ENCODE measurements around the gene VAMP8.
"Not testable (repeated sequence)": the region's sequence is repeated elsewhere in the genome, so short reads cannot be mapped to it uniquely, and the experiment has no call there.

The VAMP8 gene

DNA sequence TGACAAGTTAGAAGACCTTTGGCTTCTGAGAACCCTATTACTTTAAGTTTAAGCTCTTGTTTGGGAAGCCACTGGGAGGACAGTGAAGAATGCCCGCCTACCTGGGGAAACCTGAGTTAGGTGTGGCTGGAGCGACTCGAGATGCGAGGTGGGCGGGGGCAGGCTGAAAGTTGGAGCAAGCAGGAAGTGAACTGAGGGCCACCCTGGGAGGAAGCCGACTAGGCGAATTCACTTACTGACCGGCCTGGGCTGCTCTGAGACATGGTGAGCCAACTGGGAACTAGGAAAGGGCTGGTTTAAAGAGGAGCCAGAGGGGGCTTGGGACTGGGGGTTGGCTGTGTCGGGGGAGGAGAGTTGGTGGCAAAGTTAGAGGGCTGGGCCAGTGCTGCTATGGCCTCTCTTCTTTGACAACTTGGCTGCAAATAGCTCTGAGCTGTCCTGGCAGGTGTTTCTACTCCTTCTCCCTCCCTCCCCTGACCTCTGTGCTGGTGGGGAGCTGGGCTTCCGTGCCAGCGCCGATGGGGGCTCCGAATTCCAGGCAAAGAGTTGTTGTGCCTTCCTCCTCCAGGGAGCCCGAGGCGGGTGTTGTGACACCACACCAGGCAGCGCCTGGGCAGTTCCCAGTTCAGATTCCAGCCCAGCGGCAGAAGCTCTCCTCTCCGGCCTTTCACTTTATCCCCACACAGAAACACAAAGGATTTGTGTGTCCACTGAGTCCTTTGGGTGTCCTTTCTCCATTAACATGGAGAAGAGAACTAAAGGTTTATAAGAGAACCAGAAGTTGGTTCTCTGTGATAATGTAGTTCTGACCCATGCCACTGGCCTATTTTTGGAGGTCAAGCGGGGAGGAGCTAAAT is at the start of gene VAMP8:
Gene VAMP8, plus strand, starts transcription at position 201 of the 857 bp plus-strand sequence. Its CDS starts 61 bp downstream, at position 262.
- DNase-seq: peak; percentile 56

DNA sequence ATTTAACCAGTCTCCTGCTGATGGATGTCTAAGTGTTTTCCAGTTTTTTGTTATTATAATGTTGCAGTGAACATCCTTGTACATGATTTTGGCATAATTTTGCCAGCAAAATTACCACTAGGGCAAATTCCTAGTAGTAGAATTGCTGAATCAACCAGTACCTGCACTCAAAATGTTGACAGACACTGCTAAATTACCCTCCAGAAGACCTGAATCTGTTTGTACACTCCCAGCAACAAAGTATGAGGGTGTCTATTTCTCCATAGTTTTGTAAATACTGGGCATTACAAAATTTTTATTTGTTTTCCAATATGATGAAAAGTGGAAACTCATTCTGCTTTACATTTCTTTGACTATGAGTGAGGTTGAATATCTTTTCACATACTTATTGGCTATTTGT is 49.6 kb upstream of the VAMP8 start:
- no peak for DNase-seq

DNA sequence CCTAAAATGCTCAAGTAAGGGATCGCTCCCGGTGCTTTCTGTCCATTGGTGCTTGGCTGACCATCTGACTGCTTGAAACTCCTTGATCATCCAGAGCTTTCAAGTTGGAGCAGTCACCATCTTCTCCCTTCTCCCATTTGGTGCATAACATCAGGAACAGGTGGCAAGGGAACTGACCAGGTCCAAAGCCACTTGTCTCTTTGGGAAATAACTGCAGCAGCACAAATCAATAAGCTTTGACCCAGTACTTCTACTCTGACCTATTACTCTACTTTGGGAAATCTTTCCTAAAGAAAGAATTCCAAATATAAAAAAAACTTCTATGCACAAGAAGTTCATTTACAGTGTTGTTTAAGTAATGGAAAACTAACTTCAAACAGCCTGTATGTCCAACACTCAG is 49.0 kb upstream of the VAMP8 start:
- no peak for DNase-seq

DNA sequence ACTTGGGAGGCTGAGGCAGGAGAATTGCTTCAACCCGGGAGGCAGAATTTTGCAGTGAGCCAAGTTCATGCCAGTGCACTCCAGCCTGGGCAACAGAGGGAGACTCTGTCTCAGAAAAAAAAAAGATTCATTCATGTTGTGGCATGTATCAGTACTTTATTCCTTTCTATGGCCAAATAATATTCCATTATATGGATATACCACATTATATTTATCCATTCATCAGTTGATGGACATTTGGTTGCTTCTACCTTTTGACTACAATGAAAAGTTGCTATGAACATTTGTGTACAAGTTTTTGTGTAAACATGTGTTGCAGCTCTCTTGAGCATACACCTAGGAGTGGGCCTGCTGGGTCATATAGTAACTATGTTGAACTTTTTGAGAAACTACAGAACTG is 47.6 kb upstream of the VAMP8 start:
- no peak for DNase-seq

DNA sequence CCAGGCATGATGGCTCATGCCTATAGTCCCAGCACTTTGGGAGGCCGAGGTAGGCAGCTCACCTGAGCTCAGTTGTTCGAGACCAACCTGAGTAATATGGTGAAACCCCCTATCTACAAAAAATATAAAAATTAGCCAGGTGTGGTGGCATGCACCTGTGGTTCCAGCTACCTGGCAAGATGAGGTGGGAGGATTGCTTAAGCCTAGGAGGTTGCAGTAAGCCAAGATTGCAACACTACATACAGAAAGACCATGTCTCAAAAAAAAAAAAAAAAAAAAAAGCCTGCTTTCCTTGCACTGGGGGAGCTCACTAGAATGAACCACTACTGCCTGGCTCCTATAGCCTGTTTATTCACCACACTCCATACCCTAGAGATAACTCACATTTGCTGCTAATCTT is 45.8 kb upstream of the VAMP8 start:
- no peak for DNase-seq

DNA sequence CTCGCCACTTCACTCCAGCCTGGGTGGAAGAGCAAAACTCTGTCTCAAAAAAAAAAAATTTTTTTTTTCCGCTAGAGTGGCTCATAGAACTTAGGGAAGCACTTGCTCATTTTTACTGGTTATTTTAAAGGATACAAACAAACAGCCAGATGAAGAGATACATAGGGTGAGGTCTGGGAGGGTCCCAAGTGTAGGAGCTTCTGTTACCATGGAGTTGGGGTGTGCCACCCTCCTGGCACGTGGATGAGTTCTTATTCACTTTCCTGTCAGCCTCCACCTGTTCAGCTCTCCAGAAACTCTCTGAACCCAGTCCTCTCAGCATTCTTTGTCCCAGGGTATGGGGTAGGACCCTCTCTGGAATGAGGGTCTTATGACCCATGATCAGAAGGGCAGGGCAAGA is 43.3 kb upstream of the VAMP8 start:
- DNase-seq: peak; percentile 70

DNA sequence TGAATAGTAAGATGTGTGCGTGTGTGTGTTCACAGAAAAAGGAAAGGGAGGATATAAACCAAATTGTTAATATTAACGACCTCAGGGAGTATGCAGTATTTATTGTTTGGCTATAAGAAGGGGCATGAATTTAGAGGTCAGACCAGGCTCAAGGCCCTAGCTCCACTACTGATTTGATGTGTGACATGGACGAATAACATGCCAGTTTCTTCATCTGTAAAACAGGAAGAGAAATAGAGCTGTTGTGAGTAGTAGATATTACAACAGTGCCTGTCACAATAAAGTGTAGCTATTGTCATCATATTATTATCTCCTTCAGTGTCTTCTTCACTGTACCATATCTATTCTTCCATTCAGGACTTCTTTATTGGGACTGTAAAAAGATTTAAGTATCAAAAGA is 42.5 kb upstream of the VAMP8 start:
- DNase-seq: no peak

DNA sequence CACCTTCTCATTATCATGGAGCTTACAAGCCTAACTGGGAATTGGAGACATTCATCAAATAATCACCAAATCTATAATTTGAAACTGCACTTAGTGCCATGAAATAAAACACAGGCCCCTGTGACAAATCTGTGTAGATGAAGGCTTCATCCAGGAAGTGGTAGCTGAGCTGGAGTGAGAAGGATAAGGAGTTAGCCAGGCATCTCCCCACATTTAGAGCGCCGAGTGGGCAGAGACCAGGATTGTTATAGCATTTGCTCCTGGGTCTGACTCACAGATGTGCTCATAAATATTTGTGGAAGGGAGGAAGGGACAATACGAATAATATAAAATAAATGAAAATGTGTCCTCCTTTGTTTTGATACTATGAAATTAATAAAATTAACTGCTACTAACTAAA is 40.9 kb upstream of the VAMP8 start:
- DNase-seq: no peak

DNA sequence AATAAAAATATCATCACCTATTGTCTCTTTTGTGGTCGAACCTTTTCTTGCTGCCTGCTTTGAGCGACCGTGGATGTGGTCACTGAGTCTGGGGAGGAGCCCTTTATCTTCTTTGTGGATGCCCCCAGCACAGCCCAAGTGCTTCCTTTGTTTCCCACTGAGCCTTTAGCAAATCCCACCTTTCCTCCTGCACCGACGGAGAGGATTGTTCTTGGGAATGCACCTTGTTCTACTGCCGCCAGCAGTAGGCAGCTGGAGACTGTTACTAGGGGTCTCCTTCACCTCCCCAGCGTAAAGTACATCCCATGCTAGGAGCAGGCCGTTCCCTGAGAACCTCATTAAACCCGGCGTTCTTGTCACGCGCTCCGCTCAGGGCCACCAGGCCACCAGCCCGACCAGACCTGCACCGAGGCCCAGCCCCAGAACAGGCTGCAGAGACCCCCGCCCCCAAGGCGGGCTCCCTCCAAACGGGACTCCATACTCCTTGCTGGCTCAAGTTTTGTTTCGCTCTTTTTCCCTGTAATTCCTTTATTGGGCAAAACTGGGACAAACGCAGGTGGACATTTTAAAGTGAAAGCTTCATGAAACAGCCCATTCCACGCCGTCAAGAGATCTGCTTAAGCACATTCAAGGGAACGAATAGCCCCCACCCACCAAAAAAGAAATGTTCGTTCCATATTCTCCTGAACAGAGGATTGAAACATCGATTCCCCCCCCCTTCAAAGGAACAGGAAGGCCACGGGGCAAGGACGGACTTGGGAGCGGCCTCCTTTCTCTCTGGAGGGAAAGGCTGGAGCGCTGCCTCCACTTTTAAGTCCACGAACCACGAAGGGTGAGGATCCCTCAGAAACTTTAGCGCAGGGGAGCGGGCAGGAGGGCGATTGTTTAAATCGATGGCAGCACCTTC is 39.5 kb upstream of the VAMP8 start:
- DNase-seq: peak; percentile 75

DNA sequence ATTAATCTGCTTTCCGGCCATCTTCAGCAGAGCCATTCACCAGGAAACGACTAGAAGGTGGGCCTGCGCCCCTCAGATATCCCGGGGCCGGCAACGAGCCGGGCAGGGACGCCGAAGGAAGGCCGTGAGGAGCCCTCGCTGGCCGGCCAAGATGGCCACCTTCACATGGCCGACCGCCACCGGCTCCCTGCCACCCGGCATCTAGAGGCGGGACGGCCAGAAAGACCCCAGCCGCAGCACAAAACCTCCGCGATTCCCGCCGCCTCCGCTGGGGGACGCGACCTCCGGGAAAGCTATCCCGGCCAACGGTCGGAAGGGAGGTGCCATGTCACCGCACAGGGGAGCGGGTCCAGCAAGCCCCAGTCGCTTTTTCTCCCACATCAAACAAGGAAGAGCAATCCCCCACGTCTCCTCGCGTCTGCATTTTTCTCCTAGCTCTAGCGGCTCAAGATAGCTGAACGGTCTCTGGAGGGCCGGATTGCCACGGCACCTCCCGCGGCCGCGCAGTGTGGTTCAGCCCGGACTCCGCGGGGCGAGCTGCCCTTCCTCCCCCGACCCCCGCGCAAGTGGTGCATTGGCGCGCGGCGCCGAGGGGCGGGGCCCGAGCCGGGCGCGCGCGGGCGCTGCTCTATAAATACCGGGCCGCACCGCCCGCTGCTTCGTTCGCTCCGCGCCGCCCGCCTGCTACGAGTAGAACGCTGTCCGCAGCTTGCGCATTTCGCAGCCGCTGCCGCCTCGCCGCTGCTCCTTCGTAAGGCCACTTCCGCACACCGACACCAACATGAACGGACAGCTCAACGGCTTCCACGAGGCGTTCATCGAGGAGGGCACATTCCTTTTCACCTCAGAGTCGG is 38.7 kb upstream of the VAMP8 start, which contains the start of gene MAT2A:
Gene MAT2A, plus strand, starts transcription at position 662 of the 854 bp plus-strand sequence. Its CDS starts 120 bp downstream, at position 782.
- DNase-seq: peak; percentile 89

DNA sequence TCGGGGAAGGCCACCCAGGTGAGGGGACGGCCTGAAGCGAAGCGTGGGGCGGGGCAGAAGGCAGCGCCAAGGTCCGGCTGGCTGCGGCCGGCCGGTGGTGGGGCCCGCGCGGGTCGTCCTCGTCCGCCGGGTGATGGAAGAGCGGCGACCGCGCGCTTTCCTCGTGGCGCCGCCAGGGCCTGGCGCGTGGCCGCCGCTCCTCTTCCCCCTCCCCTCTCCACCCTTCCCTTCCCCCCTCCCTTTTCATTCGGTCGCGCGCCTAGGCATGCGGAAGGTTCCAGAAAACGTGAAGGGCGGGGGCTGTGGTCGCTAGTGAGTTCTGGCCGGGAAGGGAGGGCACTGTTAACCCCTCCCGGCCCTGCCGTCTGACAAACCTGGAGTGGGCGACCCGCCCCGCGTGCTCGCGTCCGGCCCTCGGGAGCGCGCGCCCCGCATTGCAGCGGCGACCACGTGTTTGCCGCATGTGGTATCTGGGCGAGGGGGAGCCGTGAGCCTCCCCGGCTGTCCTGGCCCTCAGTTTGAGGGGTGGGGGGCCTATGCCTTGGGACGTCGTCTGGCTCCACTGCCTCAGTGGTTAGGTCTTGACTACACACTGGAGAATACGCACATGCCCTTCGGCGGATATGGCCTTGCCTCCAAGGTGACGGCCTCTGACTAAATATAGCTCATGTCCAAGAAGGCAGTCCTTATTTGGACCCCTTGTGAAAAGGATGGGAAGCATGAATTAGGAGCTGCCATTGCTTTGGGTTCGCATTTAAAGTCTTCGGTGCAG is 37.8 kb upstream of the VAMP8 start:
- peak; percentile 80 for DNase-seq

DNA sequence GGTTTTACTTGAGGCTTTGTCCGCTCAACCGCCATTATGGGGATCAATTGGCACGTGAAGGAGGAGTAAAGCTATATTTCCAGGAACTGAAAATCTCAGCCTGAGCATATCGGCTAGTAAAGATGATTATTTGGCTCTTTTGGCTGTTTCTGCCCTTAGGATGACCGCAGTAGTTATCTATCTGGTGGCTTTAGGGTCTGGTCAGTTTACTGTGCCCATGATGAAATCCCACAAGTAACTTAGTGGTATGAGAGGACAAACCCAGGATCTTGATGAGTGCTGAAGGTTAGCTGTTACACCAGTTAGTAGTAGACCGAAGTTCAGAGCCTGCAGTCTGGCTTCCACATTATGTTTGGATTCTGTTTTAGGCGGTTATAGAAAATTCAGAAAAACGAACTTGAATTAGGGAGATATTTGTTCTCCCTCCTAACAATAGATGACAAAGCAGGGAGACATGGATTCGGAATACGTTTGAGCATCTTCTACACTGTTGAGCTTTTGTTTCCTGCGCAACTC is 37.2 kb upstream of the VAMP8 start:
- DNase-seq: peak; percentile 56

DNA sequence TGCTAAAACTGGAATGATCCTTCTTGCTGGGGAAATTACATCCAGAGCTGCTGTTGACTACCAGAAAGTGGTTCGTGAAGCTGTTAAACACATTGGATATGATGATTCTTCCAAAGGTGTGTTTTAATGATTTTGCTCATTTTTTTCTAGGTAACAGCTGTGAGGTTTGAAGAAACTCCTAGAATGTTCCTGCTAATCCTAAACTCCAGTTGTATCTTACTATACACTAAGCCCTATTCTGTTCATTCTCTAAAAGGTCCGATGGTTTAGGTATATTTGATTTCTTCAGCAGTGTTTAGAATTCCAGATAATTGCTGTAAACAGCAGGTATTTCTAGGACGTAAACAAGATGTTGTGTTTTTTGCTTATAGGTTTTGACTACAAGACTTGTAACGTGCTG is 36.1 kb upstream of the VAMP8 start:
- no peak for DNase-seq

DNA sequence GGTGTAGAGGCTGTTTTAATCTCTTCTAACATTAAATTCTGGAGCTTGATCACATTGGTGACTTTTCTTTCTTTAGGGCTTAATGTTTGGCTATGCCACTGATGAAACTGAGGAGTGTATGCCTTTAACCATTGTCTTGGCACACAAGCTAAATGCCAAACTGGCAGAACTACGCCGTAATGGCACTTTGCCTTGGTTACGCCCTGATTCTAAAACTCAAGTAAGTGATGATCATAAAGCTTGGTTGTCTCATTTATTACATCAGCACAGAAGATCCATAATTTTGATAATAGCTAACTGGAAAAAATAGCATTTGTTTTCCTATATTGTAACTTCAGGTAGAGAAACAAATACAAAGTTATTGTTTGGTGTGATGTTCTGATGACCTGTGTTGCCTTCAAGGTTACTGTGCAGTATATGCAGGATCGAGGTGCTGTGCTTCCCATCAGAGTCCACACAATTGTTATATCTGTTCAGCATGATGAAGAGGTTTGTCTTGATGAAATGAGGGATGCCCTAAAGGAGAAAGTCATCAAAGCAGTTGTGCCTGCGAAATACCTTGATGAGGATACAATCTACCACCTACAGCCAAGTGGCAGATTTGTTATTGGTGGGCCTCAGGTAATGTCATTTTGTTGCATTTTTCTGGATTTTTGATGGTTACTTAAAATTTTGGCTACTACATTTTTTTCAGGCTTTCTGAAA is 35.5 kb upstream of the VAMP8 start:
- DNase-seq: peak; percentile 44

DNA sequence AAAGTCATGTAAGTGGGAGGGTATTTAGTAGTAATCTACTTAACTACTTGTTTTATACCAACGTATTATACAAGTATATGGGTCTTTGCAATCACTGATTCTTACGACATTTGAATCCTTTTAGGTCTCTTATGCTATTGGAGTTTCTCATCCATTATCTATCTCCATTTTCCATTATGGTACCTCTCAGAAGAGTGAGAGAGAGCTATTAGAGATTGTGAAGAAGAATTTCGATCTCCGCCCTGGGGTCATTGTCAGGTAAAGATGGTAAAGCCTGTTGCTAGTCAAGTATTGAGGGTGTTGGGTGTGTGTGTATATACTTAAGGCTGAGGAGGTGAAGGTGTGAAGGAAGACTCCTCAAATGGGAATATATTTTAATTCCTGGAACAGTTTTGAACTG is 34.6 kb upstream of the VAMP8 start:
- no peak for DNase-seq

DNA sequence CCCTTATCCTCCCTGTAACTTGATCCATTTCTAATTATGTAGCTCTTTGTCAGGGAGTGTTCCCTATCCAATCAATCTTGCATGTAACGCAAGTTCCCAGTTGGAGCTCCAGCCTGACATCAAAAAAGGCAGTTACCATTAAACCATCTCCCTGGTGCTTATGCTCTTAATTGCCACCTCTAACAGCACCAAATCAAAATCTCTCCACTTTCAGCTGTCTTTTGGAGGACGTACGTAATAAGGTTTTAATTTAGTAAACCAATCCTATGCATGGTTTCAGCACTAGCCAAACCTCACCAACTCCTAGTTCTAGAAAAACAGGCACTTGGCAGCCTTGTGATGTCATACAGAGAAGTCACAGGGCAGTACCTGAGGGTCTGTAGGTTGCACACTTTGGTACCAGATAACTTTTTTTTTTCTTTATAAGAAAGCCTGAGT is 33.1 kb upstream of the VAMP8 start:
- not testable (repeated sequence) for DNase-seq

DNA sequence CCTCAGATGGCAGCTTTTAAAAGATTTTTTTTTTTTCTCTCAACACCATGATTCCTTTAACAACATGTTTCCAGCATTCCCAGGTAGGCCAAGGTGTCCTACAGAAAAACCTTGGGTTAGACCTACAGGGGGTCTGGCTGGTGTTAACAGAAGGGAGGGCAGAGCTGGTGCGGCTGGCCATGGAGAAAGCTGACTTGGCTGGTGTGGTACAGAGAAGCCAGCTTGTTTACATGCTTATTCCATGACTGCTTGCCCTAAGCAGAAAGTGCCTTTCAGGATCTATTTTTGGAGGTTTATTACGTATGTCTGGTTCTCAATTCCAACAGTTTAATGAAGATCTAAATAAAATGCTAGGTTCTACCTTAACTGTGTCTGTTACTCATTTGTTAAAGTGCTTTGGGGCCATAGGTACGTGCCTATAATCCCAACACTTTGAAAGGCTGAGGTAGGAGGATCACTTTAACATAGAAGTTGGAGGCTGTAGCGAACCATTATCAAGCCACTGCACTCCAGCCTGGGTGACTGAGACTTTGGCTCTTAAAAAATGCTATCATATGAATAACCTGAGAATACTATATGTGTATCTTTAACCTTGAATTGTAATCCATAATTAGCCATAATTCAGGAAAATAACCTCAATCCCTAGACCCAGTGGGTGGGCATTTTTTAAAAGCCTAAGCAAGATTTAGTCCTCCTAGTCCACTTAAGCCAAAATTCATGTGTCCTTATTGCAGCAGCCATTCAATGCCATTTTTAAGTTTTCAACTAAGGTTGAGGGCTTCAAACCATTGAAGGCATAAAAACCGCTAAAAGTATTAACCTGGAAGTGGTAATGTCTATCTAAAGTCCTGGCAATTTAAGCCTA is 32.2 kb upstream of the VAMP8 start:
- DNase-seq: peak; percentile 26

DNA sequence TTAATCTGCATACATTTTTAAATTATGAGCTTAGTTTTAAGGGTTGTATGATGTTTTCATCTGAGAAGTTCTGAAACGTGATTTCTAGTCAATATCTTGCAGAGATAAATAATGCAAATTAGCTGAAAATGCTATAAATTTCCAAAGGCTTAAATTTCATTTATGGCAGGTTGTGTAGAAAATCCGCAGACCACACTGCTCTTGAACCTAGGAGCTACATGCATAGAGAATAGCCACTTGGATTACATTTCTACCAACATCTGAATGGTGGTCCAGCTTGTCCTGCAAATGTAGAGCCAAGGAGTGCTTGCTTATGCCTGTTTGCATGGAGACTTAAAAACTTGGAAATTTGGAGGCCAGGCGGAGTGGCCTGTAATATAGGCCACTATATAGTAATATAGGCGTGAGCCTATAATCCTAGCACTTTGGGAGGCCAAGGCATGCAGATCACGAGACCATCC is 31.6 kb upstream of the VAMP8 start:
- peak; percentile 42 for DNase-seq

DNA sequence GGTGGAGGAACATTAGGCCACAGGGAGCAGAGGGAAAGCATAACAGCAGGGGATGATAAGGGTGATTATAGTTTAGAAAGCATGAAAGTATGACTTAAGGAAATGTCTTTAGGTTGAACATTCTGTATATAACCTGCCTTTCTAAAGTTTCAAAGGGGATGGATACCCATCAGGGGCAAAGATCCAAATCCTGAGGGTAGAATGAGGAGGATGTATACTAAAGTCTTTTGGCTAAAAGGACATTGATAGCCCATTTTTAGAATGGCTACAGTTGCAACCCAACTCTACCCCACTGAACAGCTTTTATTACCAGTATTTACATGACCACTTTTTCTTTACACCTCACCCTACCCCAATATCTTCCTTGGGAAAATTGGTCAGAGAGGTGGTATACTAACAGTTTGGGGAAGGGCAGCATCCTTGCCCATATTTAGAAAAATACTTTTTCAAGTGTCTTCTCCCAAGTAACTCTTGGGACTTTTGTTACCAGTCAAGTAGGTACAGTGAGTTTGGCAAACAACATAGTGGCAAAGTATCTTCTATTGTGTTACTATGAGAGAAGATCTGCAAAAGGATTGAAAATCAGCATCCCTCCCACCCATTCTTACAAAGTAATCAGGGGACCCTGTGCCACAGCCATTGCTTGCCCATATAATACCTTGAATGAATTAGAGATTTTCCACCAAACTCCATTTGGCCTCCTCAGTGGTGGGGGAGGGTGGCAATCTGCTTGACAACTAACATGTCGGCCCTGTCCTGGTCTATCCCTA is 30.1 kb upstream of the VAMP8 start:
- DNase-seq: peak; percentile 36
